ENCODE measurements around the gene MESP1.

MESP1 gene

DNA sequence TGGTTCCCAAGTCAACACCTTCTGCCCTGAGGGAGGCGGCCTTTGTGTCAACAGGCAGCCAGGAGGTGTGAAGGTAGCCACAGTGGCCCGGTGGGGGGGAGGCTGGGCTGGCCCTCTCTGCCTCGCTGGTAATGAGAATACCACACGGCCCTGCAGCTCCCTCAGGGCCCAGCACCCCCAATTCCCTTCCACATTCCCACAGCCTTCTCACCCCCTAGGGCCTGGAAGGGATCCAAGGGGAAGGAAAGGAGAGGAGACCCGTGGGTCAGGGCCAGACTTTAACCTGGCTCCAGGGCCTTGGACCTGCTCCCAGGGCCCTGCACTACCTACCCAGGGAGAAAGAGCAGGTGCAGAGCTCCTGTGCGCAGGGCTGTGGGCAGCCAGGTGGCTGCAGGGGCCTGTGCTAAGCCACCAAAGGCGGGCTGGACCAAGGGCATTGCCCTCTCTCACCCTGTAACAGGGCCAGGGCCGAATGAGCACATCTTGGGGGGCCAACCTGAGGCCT is 16.4 kb upstream of the MESP1 start:
- Histone ChIP-seq H3K9ac (ENCODE audit: low read length) (no peak overlapping the region), H3K4me3 (ENCODE audit: low read length) (no peak overlapping the region), H3K27me3 (replicated peaks; ENCODE audit: insufficient read depth, low read length) (no peaks in the 10 kb centered on the region), H3K4me2 (ENCODE audit: low read depth, low read length) (no peak overlapping the region), H3K27ac (ENCODE audit: low read length) (no peak overlapping the region), H3K9me2 (replicated peaks; ENCODE audit: insufficient read depth, low read length) (no peaks in the 10 kb centered on the region), H2AFZ (ENCODE audit: low read length) (no peak overlapping the region), H4K20me1 (ENCODE audit: insufficient read depth, low read length) (no peaks in the 10 kb centered on the region), H3K4me1 (ENCODE audit: low read length) (peaks cover 3% of the 10 kb centered on the region; the same call in 1 of the 2 replicates), H3K79me2 (ENCODE audit: low read length) (no peaks in the 10 kb centered on the region), H3K36me3 (replicated peaks; ENCODE audit: insufficient read depth, low read length) (no peaks in the 10 kb centered on the region), H3F3A (ENCODE audit: insufficient read depth, low read length) (no peaks in the 10 kb centered on the region), H3K9me3 (replicated peaks; ENCODE audit: insufficient read depth, low read length) (no peaks in the 10 kb centered on the region)
- no peak for DNase-seq
- no peak for TF ChIP-seq EZH2 (optimal IDR thresholded peaks at IDR 0.05; ENCODE audit: low read depth, low read length)

DNA sequence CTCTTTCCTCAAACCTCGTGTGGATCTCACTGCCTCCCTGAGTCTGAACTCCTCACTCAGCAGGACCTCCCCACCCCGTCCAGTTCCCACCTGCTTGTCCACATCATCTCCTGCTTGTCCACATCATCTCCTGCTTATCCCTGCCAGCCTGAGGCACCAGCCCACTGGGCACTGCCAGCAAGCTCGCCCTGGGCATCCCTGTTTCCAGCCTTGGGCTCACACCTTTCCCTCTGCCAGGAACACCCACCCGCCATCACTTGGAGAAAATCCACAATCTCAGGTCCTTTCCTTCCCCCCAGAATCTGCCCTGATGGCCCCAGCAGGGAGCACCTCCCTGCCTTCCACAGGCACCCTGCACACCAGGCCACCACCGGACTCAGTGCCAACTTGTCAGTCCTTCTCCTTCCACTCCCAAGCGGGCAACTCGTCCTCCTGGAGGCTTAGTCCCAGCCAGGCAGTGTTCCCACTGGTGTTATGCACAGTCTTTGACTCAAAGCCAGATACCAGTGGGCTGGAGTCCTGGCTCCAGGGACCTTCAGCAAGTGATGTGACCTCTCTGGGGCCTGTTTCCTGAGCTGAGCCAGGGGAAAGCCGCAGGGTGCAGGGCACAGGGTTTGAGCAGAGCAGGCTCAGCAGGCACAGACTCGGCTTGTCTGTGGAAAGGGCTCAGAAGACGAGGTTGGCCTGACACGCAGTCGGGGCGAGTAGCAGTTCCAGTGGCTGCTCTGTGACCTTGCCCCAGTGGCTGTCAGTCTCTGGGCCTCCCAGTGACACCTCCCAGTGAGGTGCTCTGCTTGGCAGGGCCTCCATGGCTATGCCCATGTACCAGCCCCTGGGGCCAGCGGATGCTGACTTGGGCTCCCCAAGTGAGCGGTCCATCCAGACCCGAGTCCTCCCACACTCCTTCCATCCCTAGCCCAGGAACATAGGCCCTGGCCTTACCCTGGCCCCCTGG is 15.6 kb upstream of the MESP1 start:
- Histone ChIP-seq H3K4me2 (ENCODE audit: low read depth, low read length) (no peak overlapping the region), H3K4me1 (ENCODE audit: low read length) (peaks cover 11% of the 10 kb centered on the region), H3K9ac (ENCODE audit: low read length) (no peak overlapping the region), H3K79me2 (ENCODE audit: low read length) (no peaks in the 10 kb centered on the region), H3K36me3 (replicated peaks; ENCODE audit: insufficient read depth, low read length) (no peaks in the 10 kb centered on the region), H3K9me3 (replicated peaks; ENCODE audit: insufficient read depth, low read length) (no peaks in the 10 kb centered on the region), H3K4me3 (ENCODE audit: low read length) (no peak overlapping the region), H3F3A (ENCODE audit: insufficient read depth, low read length) (peaks cover 5% of the 10 kb centered on the region), H3K27ac (ENCODE audit: low read length) (no peak overlapping the region), H2AFZ (ENCODE audit: low read length) (no peak overlapping the region), H4K20me1 (ENCODE audit: insufficient read depth, low read length) (no peaks in the 10 kb centered on the region), H3K9me2 (replicated peaks; ENCODE audit: insufficient read depth, low read length) (no peaks in the 10 kb centered on the region), H3K27me3 (replicated peaks; ENCODE audit: insufficient read depth, low read length) (no peaks in the 10 kb centered on the region)
- TF ChIP-seq EZH2 (optimal IDR thresholded peaks at IDR 0.05; ENCODE audit: low read depth, low read length) = no peak
- TF ChIP-seq EZH2phosphoT487 (IDR thresholded peaks at IDR 0.05; ENCODE audit: low read length) = no peak
- TF ChIP-seq, protein P1, sequence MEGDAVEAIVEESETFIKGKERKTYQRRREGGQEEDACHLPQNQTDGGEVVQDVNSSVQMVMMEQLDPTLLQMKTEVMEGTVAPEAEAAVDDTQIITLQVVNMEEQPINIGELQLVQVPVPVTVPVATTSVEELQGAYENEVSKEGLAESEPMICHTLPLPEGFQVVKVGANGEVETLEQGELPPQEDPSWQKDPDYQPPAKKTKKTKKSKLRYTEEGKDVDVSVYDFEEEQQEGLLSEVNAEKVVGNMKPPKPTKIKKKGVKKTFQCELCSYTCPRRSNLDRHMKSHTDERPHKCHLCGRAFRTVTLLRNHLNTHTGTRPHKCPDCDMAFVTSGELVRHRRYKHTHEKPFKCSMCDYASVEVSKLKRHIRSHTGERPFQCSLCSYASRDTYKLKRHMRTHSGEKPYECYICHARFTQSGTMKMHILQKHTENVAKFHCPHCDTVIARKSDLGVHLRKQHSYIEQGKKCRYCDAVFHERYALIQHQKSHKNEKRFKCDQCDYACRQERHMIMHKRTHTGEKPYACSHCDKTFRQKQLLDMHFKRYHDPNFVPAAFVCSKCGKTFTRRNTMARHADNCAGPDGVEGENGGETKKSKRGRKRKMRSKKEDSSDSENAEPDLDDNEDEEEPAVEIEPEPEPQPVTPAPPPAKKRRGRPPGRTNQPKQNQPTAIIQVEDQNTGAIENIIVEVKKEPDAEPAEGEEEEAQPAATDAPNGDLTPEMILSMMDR (IDR thresholded peaks at IDR 0.05; ENCODE audit: low read length) = no peak
- DNase-seq = no peak

DNA sequence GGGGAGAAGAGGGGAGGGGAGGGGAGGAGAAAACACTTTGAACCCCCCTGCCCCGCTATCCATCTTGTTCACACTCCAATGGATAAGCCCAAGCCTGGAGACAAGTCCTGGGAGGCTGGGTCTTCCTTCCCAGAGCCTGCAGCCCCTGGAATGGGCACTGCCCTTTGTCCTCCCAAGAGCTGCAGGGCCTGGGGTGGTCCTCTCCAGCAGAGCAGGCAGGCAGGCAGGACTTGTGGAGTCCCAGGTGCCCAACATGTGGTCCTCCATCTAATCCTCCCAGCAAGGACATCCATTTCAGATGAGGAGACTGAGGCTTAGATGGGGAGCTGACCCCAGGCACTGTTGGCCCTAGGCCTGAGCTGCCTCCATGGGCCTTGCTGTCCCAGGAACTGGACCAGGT is 14.6 kb upstream of the MESP1 start:
- DNase-seq = no peak
- TF ChIP-seq, protein P1 (IDR thresholded peaks at IDR 0.05; ENCODE audit: low read length) = no peak
- TF ChIP-seq EZH2phosphoT487 (IDR thresholded peaks at IDR 0.05; ENCODE audit: low read length) = no peak
- TF ChIP-seq EZH2 (optimal IDR thresholded peaks at IDR 0.05; ENCODE audit: low read depth, low read length) = no peak
- Histone ChIP-seq H2AFZ (ENCODE audit: low read length) (no peak overlapping the region), H3K36me3 (replicated peaks; ENCODE audit: insufficient read depth, low read length) (no peaks in the 10 kb centered on the region), H3K9ac (ENCODE audit: low read length) (no peak overlapping the region), H3K4me2 (ENCODE audit: low read depth, low read length) (no peak overlapping the region), H3K27me3 (replicated peaks; ENCODE audit: insufficient read depth, low read length) (no peaks in the 10 kb centered on the region), H3K9me2 (replicated peaks; ENCODE audit: insufficient read depth, low read length) (no peaks in the 10 kb centered on the region), H3K4me3 (ENCODE audit: low read length) (no peak overlapping the region), H3K9me3 (replicated peaks; ENCODE audit: insufficient read depth, low read length) (no peaks in the 10 kb centered on the region), H3K79me2 (ENCODE audit: low read length) (no peaks in the 10 kb centered on the region), H4K20me1 (ENCODE audit: insufficient read depth, low read length) (no peaks in the 10 kb centered on the region), H3K4me1 (ENCODE audit: low read length) (peaks cover 18% of the 10 kb centered on the region), H3K27ac (ENCODE audit: low read length) (no peak overlapping the region), H3F3A (ENCODE audit: insufficient read depth, low read length) (peaks cover 14% of the 10 kb centered on the region)
